Endothelial cell of umbilical vein (primary cell): ENCODE data around the gene CCDC150. TPM values are rescaled to one million over a fixed set of nuclear protein-coding genes. Genes with fewer than 3 reads are reported as not detected.

Experiments used
- BruUV-seq: library from RNA; stranded (reverse); fragments of 400-500 nt; replicated peaks from 2 replicates; lab custom pipeline; 2021; lab: Mats Ljungman, UMichigan
- CTCF ChIA-PET: fragments of 300-600, 350-600 bp; sonication (Branson Sonifier 250); formaldehyde crosslinking; loops from one replicate; lab custom pipeline; 2021; ENCODE audit warnings: antibody characterized with exemption, inconsistent platforms; lab: Charles Lee
- POLR2A ChIA-PET: fragments of 300-600, 350-600 bp; sonication (Branson Sonifier 250); formaldehyde crosslinking; loops from one replicate; lab custom pipeline; 2021; ENCODE audit warnings: antibody characterized with exemption, inconsistent platforms; lab: Charles Lee
- DNase-seq: peaks from one replicate; pipeline ENCODE4 v3.0.0-alpha.2; 2011; ENCODE audit warnings: low read depth, low spot score
- FAIRE-seq: peaks from 2 replicates; lab custom pipeline; 2011; peaks lifted over from hg19 to GRCh38; lab: Jason Lieb, UNC
- H2AFZ ChIP-seq: 2 replicates; pipeline ENCODE4 v1.6.0; 2012; ENCODE audit warnings: low read depth, low read length, control low read depth, inconsistent platforms
- H3K27ac ChIP-seq: 2 replicates; pipeline ENCODE4 v1.5.1; 2011; ENCODE audit warnings: low read depth, mild to moderate bottlenecking, control low read depth, low read length, moderate library complexity; ENCODE audit not compliant: insufficient read depth
- H3K27me3 ChIP-seq, 2 experiments: 2 replicates each; pipeline versions ENCODE4 v1.6.0 to v1.6.1; 2011; ENCODE audit warnings: low read length in 2 of 2, mixed read lengths in 1 of 2; ENCODE audit not compliant: control insufficient read depth in 2 of 2, insufficient read depth in 2 of 2
- H3K36me3 ChIP-seq, 2 experiments: 2 replicates in 1 of 2; 3 replicates in 1 of 2; pipeline ENCODE4 v1.5.1; 2011; ENCODE audit warnings: low read length in 2 of 2, mild to moderate bottlenecking in 1 of 2, moderate library complexity in 1 of 2; ENCODE audit not compliant: control insufficient read depth in 2 of 2, insufficient read depth in 2 of 2; ENCODE audit errors: extremely low read depth in 1 of 2
- H3K4me1 ChIP-seq: 3 replicates; pipeline ENCODE4 v1.5.1; 2011; ENCODE audit warnings: mild to moderate bottlenecking, low read length; ENCODE audit not compliant: control insufficient read depth, insufficient read depth; ENCODE audit errors: extremely low read depth
- H3K4me2 ChIP-seq: 2 replicates; pipeline ENCODE4 v1.6.1; 2011; ENCODE audit warnings: low read length, control low read depth, mixed read lengths; ENCODE audit not compliant: insufficient read depth
- H3K4me3 ChIP-seq, 3 experiments: fragments of 200-600 bp in 1 of 3; sonication (generic), shearing (Covaris generic) in 1 of 3; replicated peaks in 1 of 3; 2 replicates each; pipeline ENCODE4 v1.5.1; 2011 to 2016; ENCODE audit warnings: control low read depth in 3 of 3, low read length in 3 of 3, mild to moderate bottlenecking in 2 of 3, inconsistent platforms in 1 of 3, low read depth in 1 of 3, moderate library complexity in 1 of 3; ENCODE audit not compliant: insufficient read depth in 1 of 3
- H3K79me2 ChIP-seq: 2 replicates; pipeline ENCODE4 v1.6.0; 2012; ENCODE audit warnings: low read length, inconsistent platforms; ENCODE audit not compliant: control insufficient read depth, insufficient read depth
- H3K9ac ChIP-seq: replicated peaks from 2 replicates; pipeline ENCODE3; 2011; ENCODE audit warnings: low read length, control low read depth; ENCODE audit not compliant: insufficient read depth; ENCODE audit errors: extremely low read depth
- H3K9me1 ChIP-seq: replicated peaks from 3 replicates; pipeline ENCODE4 v1.6.0; 2011; ENCODE audit warnings: mild to moderate bottlenecking, low read length; ENCODE audit not compliant: control insufficient read depth, insufficient read depth; ENCODE audit errors: extremely low read depth
- H3K9me3 ChIP-seq: replicated peaks from 2 replicates; pipeline ENCODE4 v1.5.1; 2012; ENCODE audit warnings: low read length, inconsistent platforms; ENCODE audit not compliant: control insufficient read depth, insufficient read depth
- H4K20me1 ChIP-seq: replicated peaks from 2 replicates; pipeline ENCODE3; 2011; ENCODE audit warnings: mild to moderate bottlenecking, low read length; ENCODE audit not compliant: control insufficient read depth, insufficient read depth; ENCODE audit errors: extremely low read depth
- EZH2 ChIP-seq: IDR thresholded peaks from 2 replicates; pipeline ENCODE4 v1.6.1; 2012; ENCODE audit warnings: borderline replicate concordance, low read depth, mild to moderate bottlenecking, moderate library complexity, low read length, inconsistent platforms; ENCODE audit not compliant: severe bottlenecking
- FOS ChIP-seq: IDR thresholded peaks from 2 replicates; pipeline ENCODE4 v1.6.1; 2011; ENCODE audit warnings: mild to moderate bottlenecking, low read length, moderate library complexity, borderline replicate concordance; ENCODE audit not compliant: insufficient read depth
- GATA2 ChIP-seq: IDR thresholded peaks from 2 replicates; pipeline ENCODE4 v1.7.0; 2011; ENCODE audit warnings: low read depth, mild to moderate bottlenecking, moderate library complexity, mixed read lengths, low read length; ENCODE audit not compliant: insufficient read length, insufficient read depth
- JUN ChIP-seq: IDR thresholded peaks from 2 replicates; pipeline ENCODE4 v1.6.1; 2011; ENCODE audit warnings: borderline replicate concordance, low read depth; ENCODE audit not compliant: insufficient read length, insufficient read depth
- MYC ChIP-seq: IDR thresholded peaks from one replicate; pipeline ENCODE4 v1.6.1; 2011; ENCODE audit warnings: mild to moderate bottlenecking, low read depth, low read length
- POLR2A ChIP-seq: IDR thresholded peaks from 2 replicates; pipeline ENCODE4 v1.6.1; 2012; ENCODE audit warnings: low read depth, mild to moderate bottlenecking, control low read depth, low read length
- POLR2AphosphoS5 ChIP-seq: IDR thresholded peaks from 2 replicates; pipeline ENCODE4 v1.6.1; 2012; ENCODE audit warnings: low read depth, mild to moderate bottlenecking, control low read depth, low read length, moderate library complexity; ENCODE audit not compliant: insufficient read depth
- dilution Hi-C: fragments of 300-500 bp; cut with MboI; formaldehyde crosslinking; loops from one replicate; pipeline ENCODE4 v1.15.0; 2019; ENCODE audit warnings: low sequenced_read_pairs; ENCODE audit not compliant: extremely low pct_ligation_motif_present
- intact Hi-C: fragments of 100-400 bp; cut with micrococcal nuclease; formaldehyde crosslinking; loops from one replicate; pipeline ENCODE4 v1.10.0; 2022
- polyA plus RNA-seq, 4 experiments: library from polyadenylated mRNA; depleted of rRNA in 3 of 4; stranded (reverse) in 3 of 4; unstranded in 1 of 4; fragments of >200 nt; gene quantifications; 2 replicates each; pipeline versions ENCODE4 v1.2.1 to v1.2.3, GENCODE V29; 2011 to 2012; ENCODE audit warnings: missing spikeins in 1 of 4
- total RNA-seq: library from RNA; stranded (reverse); gene quantifications from 2 replicates; pipeline ENCODE4 v1.2.3, GENCODE V29; 2021
- TF ChIP-seq, protein P1 (sequence below), 2 donors: IDR thresholded peaks; 1 replicate in 1 of 2; 2 replicates in 1 of 2; pipeline ENCODE4 v1.5.1; 2011; ENCODE audit warnings: low read length in 2 of 2, mild to moderate bottlenecking in 2 of 2, moderate library complexity in 2 of 2, control low read depth in 1 of 2, inconsistent platforms in 1 of 2, low read depth in 1 of 2; ENCODE audit not compliant: insufficient read depth in 1 of 2; ENCODE audit errors: extremely low read depth in 1 of 2
- TF ChIP-seq, protein P2 (sequence below): IDR thresholded peaks from 2 replicates; pipeline ENCODE4 v1.6.1; 2011; ENCODE audit not compliant: insufficient read depth, insufficient read length

Gene CCDC150
- total and polyA plus RNA-seq, 2 donors (not counting 3 experiments of a cell fraction or from before 2014, with no cell fraction given): 1.7 to 19.9 TPM

GRCh38 chr2:196681510-196681909, 42.0 kb downstream of the CCDC150 start:
- Histone ChIP-seq H4K20me1 (no peaks in the 10 kb centered on the region), H2AFZ (no peak overlapping the region), H3K4me1 (no peaks in the 10 kb centered on the region), H3K9me1 (peaks cover 3% of the 10 kb centered on the region), H3K9me3 (no peaks in the 10 kb centered on the region), H3K9ac (no peak overlapping the region), H3K4me2 (no peak overlapping the region), H3K79me2 (no peaks in the 10 kb centered on the region), H3K27ac (no peak overlapping the region), H3K27me3 (no peaks in the 10 kb centered on the region), H3K36me3 (peaks cover 0 to under 1% of the 10 kb centered on the region in 2 experiments), H3K4me3 (no peak overlapping the region)
- DNase-seq: no peak
- CTCF ChIA-PET: no interaction called here
- BruUV-seq: no TSS peak
- POLR2A ChIA-PET: no interaction called here
- dilution Hi-C loops (no loop called here), intact Hi-C loops (no loop called here)
- FAIRE-seq: no peak
- TF ChIP-seq GATA2 (no peak), FOS (no peak), POLR2A (no peak), MYC (no peak), EZH2 (no peak), POLR2AphosphoS5 (no peak), JUN (no peak)
- TF ChIP-seq, protein P1, sequence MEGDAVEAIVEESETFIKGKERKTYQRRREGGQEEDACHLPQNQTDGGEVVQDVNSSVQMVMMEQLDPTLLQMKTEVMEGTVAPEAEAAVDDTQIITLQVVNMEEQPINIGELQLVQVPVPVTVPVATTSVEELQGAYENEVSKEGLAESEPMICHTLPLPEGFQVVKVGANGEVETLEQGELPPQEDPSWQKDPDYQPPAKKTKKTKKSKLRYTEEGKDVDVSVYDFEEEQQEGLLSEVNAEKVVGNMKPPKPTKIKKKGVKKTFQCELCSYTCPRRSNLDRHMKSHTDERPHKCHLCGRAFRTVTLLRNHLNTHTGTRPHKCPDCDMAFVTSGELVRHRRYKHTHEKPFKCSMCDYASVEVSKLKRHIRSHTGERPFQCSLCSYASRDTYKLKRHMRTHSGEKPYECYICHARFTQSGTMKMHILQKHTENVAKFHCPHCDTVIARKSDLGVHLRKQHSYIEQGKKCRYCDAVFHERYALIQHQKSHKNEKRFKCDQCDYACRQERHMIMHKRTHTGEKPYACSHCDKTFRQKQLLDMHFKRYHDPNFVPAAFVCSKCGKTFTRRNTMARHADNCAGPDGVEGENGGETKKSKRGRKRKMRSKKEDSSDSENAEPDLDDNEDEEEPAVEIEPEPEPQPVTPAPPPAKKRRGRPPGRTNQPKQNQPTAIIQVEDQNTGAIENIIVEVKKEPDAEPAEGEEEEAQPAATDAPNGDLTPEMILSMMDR (IDR thresholded peaks at IDR 0.05; ENCODE audit: extremely low read depth in 1 of 2, insufficient read depth in 1 of 2, low read depth in 1 of 2, low read length in 2 of 2): no peak
- TF ChIP-seq, protein P2, sequence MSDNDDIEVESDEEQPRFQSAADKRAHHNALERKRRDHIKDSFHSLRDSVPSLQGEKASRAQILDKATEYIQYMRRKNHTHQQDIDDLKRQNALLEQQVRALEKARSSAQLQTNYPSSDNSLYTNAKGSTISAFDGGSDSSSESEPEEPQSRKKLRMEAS: no peak
